Hippocampal formation (tissue), 2 donors: ENCODE measurements around the gene DSN1.
"Not testable (repeated sequence)": the region's sequence is repeated elsewhere in the genome, so short reads cannot be mapped to it uniquely, and the experiment has no call there.

Experiments
- DNase-seq, 2 donors: peaks; one replicate each; lab custom pipeline; 2025; lab: John Stamatoyannopoulos, UW

Gene DSN1

GRCh38 chr20:36773597-36774390, at the start of gene DSN1:
Gene DSN1 (minus strand): TSS chr20:36773763. CDS start chr20:36771458, 2,305 bp downstream.
- DNase-seq: peak; percentile 68 to 86

- no peak for DNase-seq
Observed at GRCh38 chr20:36823121-36823520, 49.6 kb upstream of the DSN1 start.

GRCh38 chr20:36821964-36822437, 48.4 kb upstream of the DSN1 start:
- peak in 1 of 2 donors; percentile 56 for DNase-seq

GRCh38 chr20:36820928-36821327, 47.4 kb upstream of the DSN1 start:
- no peak for DNase-seq

DNA sequence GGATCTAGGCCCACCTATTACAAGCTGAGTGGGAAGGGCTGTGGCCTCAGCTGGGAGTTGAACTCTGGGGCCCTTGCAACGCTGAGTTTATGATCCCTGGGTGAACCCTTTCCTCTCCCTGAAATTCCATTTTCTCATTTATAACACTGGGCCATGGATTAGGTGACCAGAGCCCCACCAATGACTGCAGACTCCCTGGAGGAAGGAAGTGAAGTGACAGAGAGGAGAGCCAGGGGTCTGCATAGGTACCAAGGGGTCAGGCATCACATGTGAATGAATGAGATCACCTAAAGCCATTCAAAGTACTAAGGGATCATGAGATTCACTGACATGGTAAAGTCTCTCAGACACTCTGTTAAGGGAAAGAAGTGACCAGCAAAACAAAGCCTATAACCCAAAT, 46.5 kb upstream of the DSN1 start:
- DNase-seq: no peak

- no peak for DNase-seq
Observed at GRCh38 chr20:36819659-36820058, 46.1 kb upstream of the DSN1 start.

GRCh38 chr20:36818861-36819260, 45.3 kb upstream of the DSN1 start:
- DNase-seq: no peak

GRCh38 chr20:36818185-36818584, 44.6 kb upstream of the DSN1 start:
- DNase-seq: no peak

GRCh38 chr20:36817496-36817895, 43.9 kb upstream of the DSN1 start:
- DNase-seq: no peak

DNA sequence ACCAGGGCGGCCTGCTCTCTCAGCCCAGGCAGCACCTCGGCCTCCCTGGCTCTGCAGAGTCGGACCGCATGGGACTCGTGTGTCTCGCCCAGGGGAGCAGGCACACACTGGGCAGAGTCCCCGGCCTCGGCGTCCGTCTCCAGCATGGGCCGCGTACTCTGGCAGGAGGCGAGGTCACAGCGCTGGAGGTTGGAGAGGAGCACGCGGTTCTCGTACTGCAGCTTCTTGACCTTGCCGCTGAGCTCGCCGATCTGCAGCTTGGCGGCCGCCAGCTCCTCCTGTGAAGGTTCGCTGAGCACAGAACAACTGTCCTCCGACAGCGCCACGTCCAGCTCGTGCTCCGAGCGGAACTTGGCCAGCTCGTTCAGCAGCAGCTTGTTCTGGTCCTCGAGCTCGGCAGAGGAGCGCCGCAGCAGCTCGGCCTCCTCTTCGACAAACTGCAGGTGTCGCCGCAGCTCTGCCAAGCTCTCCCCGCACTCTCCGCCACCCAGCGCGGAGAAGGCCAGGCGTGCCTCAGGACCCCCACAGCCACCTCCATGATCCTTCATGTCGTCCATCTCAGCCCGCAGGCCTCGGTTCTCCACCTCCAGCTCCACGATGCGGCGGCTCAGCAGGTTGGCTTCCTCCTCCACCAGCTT, 42.0 kb upstream of the DSN1 start:
- DNase-seq: no peak

DNA sequence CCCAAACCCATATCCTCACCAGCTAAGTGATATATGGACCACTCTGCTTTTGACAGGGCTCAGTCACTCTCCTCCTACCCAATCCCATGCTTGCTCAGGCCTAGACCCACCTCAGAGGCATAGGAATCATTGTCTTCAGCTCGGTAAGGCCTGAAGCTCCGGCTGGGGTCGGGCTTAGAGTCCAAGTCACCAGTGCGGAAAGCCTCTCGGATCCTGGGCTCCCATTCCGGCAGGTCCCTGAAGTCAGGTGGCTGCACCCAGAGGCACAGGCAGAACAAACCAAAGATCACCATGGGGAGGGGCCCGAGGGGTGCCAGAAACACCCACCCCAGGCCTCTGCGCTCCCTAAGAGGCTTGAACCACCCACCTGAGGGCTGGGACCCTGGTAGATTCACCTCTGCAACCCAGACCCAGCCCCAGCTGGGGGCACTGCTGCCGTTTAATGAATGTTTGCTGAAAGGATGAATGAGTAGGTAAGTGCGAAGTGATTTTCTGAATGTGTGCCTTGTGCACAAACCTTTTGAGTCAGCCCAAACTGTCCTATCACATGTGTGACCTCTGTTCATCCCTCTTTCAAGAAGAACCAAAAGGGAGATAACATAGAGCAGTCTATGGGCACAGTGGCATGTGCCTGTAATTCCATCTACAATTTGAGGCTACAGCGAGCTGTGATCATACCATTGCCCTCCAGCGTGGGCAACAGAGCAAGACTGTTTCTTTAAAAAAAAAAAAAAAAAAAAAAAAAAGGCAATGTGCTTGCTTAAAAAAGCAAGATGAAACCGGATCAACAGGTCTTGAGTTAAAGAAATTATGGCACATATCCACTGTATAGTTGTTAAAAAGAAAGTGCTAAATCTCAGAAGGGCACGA, 39.3 kb upstream of the DSN1 start:
- no peak for DNase-seq

DNA sequence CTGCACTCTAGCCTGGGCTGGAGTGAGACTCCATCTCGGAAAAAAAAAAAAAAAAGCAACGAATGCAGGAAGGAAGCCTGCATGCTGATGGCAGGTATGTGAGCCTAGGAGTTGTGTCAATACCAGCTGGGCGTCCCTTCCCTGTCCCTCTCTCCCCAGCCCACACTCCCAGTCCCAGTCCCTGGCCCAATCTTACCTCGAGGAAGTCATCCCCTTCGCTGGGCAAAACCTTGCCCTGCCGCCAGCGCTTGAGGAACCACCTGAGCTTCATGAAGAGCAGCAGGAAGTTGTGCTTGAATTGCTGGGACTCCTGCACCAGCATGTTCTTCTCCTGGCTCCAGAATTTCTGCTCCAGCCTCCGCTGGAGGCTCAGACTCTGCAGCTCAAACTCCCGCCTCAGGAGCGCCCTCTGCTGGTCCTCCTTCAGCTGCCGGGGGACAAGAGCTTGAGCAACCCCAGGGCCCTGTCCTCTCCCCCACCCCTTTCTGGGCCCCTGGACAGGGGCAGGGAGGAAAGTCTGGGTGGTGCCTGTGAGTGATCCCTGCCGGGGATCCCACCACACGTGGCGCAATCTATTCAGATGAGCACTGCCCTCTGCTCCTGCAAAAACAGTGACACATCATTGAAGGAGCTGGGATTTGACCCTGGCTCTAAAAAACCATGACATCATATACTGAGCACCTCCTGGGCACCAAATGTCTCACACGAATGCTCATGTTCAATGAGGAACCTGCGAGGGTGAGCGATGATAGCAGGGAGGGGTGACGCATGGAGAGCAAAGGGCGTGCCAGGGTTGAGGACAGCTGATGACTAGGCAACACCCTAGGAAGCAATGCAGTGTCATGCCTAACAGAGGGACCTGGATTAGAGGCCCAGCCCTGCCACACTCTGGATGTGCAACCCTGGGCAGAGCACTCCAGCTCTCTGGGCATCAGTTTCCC, 35.0 kb upstream of the DSN1 start:
- DNase-seq: no peak

- DNase-seq: no peak
Observed at GRCh38 chr20:36806049-36806448, 32.5 kb upstream of the DSN1 start.

- DNase-seq: no peak
Observed at GRCh38 chr20:36805396-36805795, 31.8 kb upstream of the DSN1 start.

- DNase-seq: no peak
Observed at GRCh38 chr20:36804425-36804824, 30.9 kb upstream of the DSN1 start.

DNA sequence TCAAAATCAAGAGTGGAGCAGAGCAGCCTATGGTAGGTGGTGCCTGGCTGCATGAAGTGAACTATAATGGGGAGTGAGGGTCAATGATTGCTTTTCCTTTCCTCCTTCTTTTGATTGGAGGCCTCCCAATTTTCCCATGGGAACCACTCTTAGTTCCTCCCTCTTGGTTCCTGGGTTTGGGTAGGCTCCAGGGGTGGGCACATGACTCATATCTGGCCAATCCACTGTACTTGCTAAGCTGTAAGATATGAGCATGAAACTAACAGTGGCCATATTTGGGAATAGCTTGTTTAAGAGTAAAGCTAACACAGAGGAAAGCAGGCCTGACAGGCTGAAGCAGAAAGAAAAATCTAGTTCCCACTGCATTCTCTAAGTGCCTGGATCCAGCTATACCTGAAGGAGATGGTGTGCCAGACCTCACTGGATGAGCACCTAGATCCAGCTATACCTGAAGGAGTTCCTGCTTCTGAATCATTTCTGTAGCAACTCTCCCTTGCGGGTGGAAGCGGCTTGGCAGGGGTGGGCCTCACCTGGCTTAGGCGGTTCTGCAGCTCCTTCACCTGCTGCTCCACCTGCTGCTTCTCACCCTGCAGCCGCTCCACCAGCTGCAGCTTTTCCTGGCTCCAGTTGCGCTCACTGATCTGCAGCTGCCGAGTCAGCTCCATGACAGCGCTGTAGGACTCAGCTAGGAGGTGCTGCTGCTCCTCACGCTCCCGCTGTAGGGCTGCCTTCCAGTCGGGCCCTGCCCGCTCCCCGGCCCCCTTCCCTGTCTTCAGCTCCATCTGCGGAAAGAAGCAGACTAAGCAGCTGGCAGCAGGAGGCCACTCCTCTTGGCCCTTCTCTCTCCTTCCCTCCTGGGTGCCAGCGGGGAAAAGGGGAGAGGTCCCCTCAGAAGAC, 29.0 kb upstream of the DSN1 start:
- DNase-seq: no peak

- no peak for DNase-seq
Observed at GRCh38 chr20:36800410-36800809, 26.8 kb upstream of the DSN1 start.

- DNase-seq: not testable (repeated sequence)
Observed at GRCh38 chr20:36799313-36799712, 25.8 kb upstream of the DSN1 start.

DNA sequence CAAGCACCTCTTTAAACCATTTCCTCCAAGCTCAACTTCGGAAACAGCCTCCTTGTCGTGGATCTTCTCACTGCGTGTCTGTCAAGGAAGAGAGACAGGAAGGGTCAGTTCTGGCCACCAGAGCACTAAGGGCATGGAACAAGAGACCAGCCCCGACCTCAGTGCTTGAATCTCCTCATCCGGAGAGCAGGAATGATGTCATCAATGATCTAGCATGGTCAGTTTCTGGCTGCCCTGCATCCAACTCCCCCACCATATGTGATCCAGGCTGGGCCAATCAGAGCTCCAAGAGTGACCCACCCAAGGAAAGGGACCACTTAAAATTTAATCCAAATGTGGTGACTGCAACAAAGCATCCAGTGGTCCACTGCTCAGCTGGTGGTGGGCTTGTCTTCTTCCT, 23.3 kb upstream of the DSN1 start:
- DNase-seq: no peak

- no peak for DNase-seq
Observed at GRCh38 chr20:36796117-36796516, 22.6 kb upstream of the DSN1 start.
